ENCODE data around the gene ROPN1. TPM values are rescaled to one million over a fixed set of nuclear protein-coding genes. Genes with fewer than 3 reads are reported as not detected.

Gene ROPN1
- total and polyA plus RNA-seq, 2 experiments from 2014 or later, result 0.11 TPM; not detected in 1

DNA sequence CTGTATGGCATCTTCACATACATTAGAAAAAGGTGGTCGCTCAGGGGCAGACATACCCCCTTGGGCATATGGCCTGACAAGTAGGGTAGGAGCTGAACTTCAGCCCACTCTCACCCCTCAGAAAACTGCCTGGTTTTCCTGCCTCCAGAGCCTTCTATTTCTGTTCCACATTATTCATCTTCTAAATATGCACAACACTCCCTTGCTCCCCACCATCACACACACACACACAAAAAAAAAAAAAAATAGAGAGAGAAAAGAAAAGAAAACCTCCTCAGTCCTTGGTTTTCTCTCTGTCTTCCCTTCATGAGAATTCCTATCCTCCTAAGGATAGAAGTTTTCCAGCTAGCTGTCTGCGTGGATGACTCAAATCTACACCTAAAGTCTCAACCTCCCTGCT lies 5.6 kb upstream of the ROPN1 start:
- no peaks in the 10 kb centered on the region for H3K79me2 ChIP-seq (replicated peaks; ENCODE audit: insufficient read depth)
- H3K4me1 Mint-ChIP-seq, result no peaks in the 10 kb centered on the region
- no peaks in the 10 kb centered on the region for H3F3A ChIP-seq (replicated peaks; ENCODE audit: low read depth)
- DNase-seq (ENCODE audit: low spot score) (no peak), ATAC-seq (no peak)
- no peak overlapping the region for H3K4me3 Mint-ChIP-seq
- H3K4me2 ChIP-seq, result no peak overlapping the region
- H3K36me3 ChIP-seq (ENCODE audit: insufficient read depth), result no peaks in the 10 kb centered on the region
- no peak overlapping the region for H3K27ac ChIP-seq (ENCODE audit: low read depth)
- H3K27me3 ChIP-seq (ENCODE audit: insufficient read depth), result peaks cover 33% of the 10 kb centered on the region
- no peak overlapping the region for H3K4me3 ChIP-seq
- H3K9me2 ChIP-seq (ENCODE audit: insufficient read depth), result no peaks in the 10 kb centered on the region
- no peaks in the 10 kb centered on the region for H3K9me3 Mint-ChIP-seq
- peaks cover 4% of the 10 kb centered on the region for H3K27me3 Mint-ChIP-seq (ENCODE audit: insufficient read depth, low read depth, poor library complexity)
- no peaks in the 10 kb centered on the region for H3K36me3 Mint-ChIP-seq (ENCODE audit: low read depth)
- TF ChIP-seq JUNB (IDR thresholded peaks at IDR 0.05; ENCODE audit: unreplicated experiment) (no peak), POLR2AphosphoS5 (IDR thresholded peaks at IDR 0.05; ENCODE audit: low read depth) (no peak), EZH2 (IDR thresholded peaks at IDR 0.05; ENCODE audit: low read depth, unreplicated experiment) (no peak), ZNF331 (CRISPR knock-in tag; IDR thresholded peaks at IDR 0.05; ENCODE audit: low read depth) (no peak), STAT1 (IDR thresholded peaks at IDR 0.05; ENCODE audit: unreplicated experiment) (no peak), CREB1 (CRISPR knock-in tag; IDR thresholded peaks at IDR 0.05; ENCODE audit: low read depth) (no peak), NANOG (IDR thresholded peaks at IDR 0.05; ENCODE audit: borderline replicate concordance) (no peak), ZNF114 (CRISPR knock-in tag; IDR thresholded peaks at IDR 0.05) (no peak), EZH2phosphoT487 (IDR thresholded peaks at IDR 0.05; ENCODE audit: unreplicated experiment) (no peak)
- TF ChIP-seq, protein P1, sequence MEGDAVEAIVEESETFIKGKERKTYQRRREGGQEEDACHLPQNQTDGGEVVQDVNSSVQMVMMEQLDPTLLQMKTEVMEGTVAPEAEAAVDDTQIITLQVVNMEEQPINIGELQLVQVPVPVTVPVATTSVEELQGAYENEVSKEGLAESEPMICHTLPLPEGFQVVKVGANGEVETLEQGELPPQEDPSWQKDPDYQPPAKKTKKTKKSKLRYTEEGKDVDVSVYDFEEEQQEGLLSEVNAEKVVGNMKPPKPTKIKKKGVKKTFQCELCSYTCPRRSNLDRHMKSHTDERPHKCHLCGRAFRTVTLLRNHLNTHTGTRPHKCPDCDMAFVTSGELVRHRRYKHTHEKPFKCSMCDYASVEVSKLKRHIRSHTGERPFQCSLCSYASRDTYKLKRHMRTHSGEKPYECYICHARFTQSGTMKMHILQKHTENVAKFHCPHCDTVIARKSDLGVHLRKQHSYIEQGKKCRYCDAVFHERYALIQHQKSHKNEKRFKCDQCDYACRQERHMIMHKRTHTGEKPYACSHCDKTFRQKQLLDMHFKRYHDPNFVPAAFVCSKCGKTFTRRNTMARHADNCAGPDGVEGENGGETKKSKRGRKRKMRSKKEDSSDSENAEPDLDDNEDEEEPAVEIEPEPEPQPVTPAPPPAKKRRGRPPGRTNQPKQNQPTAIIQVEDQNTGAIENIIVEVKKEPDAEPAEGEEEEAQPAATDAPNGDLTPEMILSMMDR (conservative IDR thresholded peaks at IDR 0.05; ENCODE audit: low read depth in 2 of 2), result no peak
- TF ChIP-seq, protein P2, sequence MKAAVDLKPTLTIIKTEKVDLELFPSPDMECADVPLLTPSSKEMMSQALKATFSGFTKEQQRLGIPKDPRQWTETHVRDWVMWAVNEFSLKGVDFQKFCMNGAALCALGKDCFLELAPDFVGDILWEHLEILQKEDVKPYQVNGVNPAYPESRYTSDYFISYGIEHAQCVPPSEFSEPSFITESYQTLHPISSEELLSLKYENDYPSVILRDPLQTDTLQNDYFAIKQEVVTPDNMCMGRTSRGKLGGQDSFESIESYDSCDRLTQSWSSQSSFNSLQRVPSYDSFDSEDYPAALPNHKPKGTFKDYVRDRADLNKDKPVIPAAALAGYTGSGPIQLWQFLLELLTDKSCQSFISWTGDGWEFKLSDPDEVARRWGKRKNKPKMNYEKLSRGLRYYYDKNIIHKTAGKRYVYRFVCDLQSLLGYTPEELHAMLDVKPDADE (IDR thresholded peaks at IDR 0.05), result no peak
- TF ChIP-seq, protein P3, sequence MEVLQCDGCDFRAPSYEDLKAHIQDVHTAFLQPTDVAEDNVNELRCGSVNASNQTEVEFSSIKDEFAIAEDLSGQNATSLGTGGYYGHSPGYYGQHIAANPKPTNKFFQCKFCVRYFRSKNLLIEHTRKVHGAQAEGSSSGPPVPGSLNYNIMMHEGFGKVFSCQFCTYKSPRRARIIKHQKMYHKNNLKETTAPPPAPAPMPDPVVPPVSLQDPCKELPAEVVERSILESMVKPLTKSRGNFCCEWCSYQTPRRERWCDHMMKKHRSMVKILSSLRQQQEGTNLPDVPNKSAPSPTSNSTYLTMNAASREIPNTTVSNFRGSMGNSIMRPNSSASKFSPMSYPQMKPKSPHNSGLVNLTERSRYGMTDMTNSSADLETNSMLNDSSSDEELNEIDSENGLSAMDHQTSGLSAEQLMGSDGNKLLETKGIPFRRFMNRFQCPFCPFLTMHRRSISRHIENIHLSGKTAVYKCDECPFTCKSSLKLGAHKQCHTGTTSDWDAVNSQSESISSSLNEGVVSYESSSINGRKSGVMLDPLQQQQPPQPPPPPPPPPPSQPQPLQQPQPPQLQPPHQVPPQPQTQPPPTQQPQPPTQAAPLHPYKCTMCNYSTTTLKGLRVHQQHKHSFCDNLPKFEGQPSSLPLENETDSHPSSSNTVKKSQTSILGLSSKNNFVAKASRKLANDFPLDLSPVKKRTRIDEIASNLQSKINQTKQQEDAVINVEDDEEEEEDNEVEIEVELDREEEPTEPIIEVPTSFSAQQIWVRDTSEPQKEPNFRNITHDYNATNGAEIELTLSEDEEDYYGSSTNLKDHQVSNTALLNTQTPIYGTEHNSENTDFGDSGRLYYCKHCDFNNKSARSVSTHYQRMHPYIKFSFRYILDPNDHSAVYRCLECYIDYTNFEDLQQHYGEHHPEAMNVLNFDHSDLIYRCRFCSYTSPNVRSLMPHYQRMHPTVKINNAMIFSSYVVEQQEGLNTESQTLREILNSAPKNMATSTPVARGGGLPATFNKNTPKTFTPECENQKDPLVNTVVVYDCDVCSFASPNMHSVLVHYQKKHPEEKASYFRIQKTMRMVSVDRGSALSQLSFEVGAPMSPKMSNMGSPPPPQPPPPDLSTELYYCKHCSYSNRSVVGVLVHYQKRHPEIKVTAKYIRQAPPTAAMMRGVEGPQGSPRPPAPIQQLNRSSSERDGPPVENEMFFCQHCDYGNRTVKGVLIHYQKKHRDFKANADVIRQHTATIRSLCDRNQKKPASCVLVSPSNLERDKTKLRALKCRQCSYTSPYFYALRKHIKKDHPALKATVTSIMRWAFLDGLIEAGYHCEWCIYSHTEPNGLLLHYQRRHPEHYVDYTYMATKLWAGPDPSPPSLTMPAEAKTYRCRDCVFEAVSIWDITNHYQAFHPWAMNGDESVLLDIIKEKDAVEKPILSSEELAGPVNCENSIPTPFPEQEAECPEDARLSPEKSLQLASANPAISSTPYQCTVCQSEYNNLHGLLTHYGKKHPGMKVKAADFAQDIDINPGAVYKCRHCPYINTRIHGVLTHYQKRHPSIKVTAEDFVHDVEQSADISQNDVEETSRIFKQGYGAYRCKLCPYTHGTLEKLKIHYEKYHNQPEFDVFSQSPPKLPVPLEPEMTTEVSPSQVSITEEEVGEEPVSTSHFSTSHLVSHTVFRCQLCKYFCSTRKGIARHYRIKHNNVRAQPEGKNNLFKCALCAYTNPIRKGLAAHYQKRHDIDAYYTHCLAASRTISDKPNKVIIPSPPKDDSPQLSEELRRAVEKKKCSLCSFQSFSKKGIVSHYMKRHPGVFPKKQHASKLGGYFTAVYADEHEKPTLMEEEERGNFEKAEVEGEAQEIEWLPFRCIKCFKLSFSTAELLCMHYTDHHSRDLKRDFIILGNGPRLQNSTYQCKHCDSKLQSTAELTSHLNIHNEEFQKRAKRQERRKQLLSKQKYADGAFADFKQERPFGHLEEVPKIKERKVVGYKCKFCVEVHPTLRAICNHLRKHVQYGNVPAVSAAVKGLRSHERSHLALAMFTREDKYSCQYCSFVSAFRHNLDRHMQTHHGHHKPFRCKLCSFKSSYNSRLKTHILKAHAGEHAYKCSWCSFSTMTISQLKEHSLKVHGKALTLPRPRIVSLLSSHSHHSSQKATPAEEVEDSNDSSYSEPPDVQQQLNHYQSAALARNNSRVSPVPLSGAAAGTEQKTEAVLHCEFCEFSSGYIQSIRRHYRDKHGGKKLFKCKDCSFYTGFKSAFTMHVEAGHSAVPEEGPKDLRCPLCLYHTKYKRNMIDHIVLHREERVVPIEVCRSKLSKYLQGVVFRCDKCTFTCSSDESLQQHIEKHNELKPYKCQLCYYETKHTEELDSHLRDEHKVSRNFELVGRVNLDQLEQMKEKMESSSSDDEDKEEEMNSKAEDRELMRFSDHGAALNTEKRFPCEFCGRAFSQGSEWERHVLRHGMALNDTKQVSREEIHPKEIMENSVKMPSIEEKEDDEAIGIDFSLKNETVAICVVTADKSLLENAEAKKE (CRISPR knock-in tag; IDR thresholded peaks at IDR 0.05), result no peak
- TF ChIP-seq, protein P4, sequence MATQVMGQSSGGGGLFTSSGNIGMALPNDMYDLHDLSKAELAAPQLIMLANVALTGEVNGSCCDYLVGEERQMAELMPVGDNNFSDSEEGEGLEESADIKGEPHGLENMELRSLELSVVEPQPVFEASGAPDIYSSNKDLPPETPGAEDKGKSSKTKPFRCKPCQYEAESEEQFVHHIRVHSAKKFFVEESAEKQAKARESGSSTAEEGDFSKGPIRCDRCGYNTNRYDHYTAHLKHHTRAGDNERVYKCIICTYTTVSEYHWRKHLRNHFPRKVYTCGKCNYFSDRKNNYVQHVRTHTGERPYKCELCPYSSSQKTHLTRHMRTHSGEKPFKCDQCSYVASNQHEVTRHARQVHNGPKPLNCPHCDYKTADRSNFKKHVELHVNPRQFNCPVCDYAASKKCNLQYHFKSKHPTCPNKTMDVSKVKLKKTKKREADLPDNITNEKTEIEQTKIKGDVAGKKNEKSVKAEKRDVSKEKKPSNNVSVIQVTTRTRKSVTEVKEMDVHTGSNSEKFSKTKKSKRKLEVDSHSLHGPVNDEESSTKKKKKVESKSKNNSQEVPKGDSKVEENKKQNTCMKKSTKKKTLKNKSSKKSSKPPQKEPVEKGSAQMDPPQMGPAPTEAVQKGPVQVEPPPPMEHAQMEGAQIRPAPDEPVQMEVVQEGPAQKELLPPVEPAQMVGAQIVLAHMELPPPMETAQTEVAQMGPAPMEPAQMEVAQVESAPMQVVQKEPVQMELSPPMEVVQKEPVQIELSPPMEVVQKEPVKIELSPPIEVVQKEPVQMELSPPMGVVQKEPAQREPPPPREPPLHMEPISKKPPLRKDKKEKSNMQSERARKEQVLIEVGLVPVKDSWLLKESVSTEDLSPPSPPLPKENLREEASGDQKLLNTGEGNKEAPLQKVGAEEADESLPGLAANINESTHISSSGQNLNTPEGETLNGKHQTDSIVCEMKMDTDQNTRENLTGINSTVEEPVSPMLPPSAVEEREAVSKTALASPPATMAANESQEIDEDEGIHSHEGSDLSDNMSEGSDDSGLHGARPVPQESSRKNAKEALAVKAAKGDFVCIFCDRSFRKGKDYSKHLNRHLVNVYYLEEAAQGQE (IDR thresholded peaks at IDR 0.05; ENCODE audit: unreplicated experiment), result no peak
- no peaks in the 10 kb centered on the region for H4K20me1 ChIP-seq (replicated peaks; ENCODE audit: insufficient read depth)
- no peaks in the 10 kb centered on the region for H3K4me1 ChIP-seq (ENCODE audit: insufficient read depth)
- H2AFZ ChIP-seq, result no peak overlapping the region
- no peak overlapping the region for H3K27ac Mint-ChIP-seq

Measured in GM23338 (cell line).